Sigmoid colon (tissue), 7 donors: Measurements from ENCODE around the gene ALG13. TPM values are rescaled to one million over a fixed set of nuclear protein-coding genes. Genes with fewer than 3 reads are reported as not detected.

ENCODE experiments used
- DNase-seq: peaks from one replicate; pipeline ENCODE4 v3.0.0-alpha.2; 2019
- H3K27ac ChIP-seq, 4 donors: fragments of 200-600 bp; sonication (generic); one replicate each; pipeline ENCODE4 v1.5.1; 2016 to 2019; ENCODE audit warnings: mild to moderate bottlenecking in 1 of 4
- H3K27me3 ChIP-seq, 3 donors: fragments of 200-600 bp; sonication (generic); one replicate each; pipeline ENCODE4 v1.5.1; 2019; ENCODE audit warnings: mild to moderate bottlenecking in 1 of 3
- H3K36me3 ChIP-seq, 4 donors: fragments of 200-600 bp; sonication (generic); one replicate each; pipeline ENCODE4 v1.5.1; 2016 to 2019
- H3K4me1 ChIP-seq, 4 donors: fragments of 200-600 bp; sonication (generic); one replicate each; pipeline ENCODE4 v1.5.1; 2017 to 2019
- H3K4me3 ChIP-seq, 4 donors: fragments of 200-600 bp; sonication (generic); one replicate each; pipeline ENCODE4 v1.5.1; 2017 to 2019; ENCODE audit warnings: mild to moderate bottlenecking in 2 of 4, moderate library complexity in 1 of 4
- H3K9me3 ChIP-seq, 4 donors: fragments of 200-600 bp in 3 of 4; sonication (generic) in 3 of 4; one replicate each; pipeline versions ENCODE4 v1.5.1 to v1.6.1; 2013 to 2019
- CTCF ChIP-seq, 4 experiments: fragments of 450-650 bp in 3 of 4; fragments of 200-600 bp in 1 of 4; IDR thresholded peaks; one replicate each; pipeline ENCODE4 v1.5.1; 2016 to 2019; ENCODE audit warnings: antibody characterized with exemption in 4 of 4, mild to moderate bottlenecking in 3 of 4, moderate library complexity in 2 of 4
- EP300 ChIP-seq, 4 donors: sonication (generic); formaldehyde crosslinking; IDR thresholded peaks; one replicate each; pipeline ENCODE4 v1.6.1; 2017; ENCODE audit warnings: antibody characterized with exemption in 4 of 4
- POLR2A ChIP-seq, 2 donors: fragments of 450-650 bp; IDR thresholded peaks; one replicate each; pipeline ENCODE4 v1.6.1; 2016; ENCODE audit warnings: antibody characterized with exemption in 2 of 2, mild to moderate bottlenecking in 2 of 2, moderate library complexity in 2 of 2
- POLR2AphosphoS5 ChIP-seq, 4 donors: sonication (generic); formaldehyde crosslinking; IDR thresholded peaks; one replicate each; pipeline ENCODE4 v1.6.1; 2017; ENCODE audit warnings: antibody characterized with exemption in 4 of 4
- WGBS, 2 donors: extraction: QIAGEN DNeasy Blood & Tissue Kit; methylation state at CpG; one replicate each; pipeline ENCODE4 v1.1.7; 2013; 5-methylcytosine and 5-hydroxymethylcytosine counted together
- intact Hi-C: fragments of 100-400 bp; cut with DNase I; formaldehyde crosslinking; loops from one replicate; pipeline ENCODE4 v1.15.1; 2023
- polyA plus RNA-seq, 3 donors: library from polyadenylated mRNA; stranded (reverse); fragments of 200-250 nt; gene quantifications; one replicate each; pipeline ENCODE4 v1.2.3, GENCODE V29; 2013
- total RNA-seq, 4 donors: library from RNA; depleted of rRNA; stranded (reverse); fragments of >200 nt; gene quantifications; one replicate each; pipeline ENCODE4 v1.1.0, GENCODE V29; 2016
- donor health status: healthy with polysubstance abuse.
- donor health status: Bipolar disorder and iron deficiency.
- donor health status: healthy.

The ALG13 gene
- total and polyA plus RNA-seq, 7 donors, result 24.2 to 80.9 (median 46.4) TPM

DNA sequence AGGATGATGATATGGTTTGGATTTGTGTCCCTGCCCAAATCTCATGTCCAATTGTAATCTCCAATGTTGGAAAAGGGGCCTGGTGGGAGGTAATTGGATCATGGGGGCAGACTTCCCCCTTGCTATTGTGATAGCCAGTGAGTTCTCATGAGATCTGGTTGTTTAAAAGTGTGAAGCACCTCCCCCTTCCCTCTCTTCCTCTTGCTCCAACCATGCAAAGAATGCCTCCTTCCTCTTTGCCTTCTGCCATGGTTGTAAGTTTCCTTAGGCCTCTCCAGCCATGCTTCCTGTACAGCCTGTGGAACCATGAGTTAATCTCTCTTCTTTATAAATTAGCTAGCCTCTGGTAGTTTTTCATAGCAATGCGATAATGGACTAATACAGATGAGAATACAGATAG is 19.7 kb upstream of the ALG13 start:
- Histone ChIP-seq H3K4me3 (no peak overlapping the region), H3K9me3 (no peaks in the 10 kb centered on the region), H3K27ac (no peak overlapping the region), H3K27me3 (no peaks in the 10 kb centered on the region), H3K36me3 (no peaks in the 10 kb centered on the region), H3K4me1 (no peaks in the 10 kb centered on the region)
- no peak for DNase-seq
- no peak for TF ChIP-seq CTCF (IDR thresholded peaks at IDR 0.05)
- no peak for TF ChIP-seq EP300 (IDR thresholded peaks at IDR 0.05)
- no peak for TF ChIP-seq POLR2AphosphoS5 (IDR thresholded peaks at IDR 0.05)
- TF ChIP-seq POLR2A (IDR thresholded peaks at IDR 0.05), result no peak
- intact Hi-C loops, result no loop called here
- WGBS, 2 donors, result 98 to 100% methylated on average over 1 of the region's 1 CpG

GRCh38 chrX:111662292-111662691 is 18.7 kb upstream of the ALG13 start:
- H3K4me3 ChIP-seq, result no peak overlapping the region
- no peak for TF ChIP-seq EP300 (IDR thresholded peaks at IDR 0.05)
- TF ChIP-seq POLR2A (IDR thresholded peaks at IDR 0.05), result no peak
- no peak for TF ChIP-seq POLR2AphosphoS5 (IDR thresholded peaks at IDR 0.05)
- TF ChIP-seq CTCF (IDR thresholded peaks at IDR 0.05), result no peak
- no peaks in the 10 kb centered on the region for H3K9me3 ChIP-seq
- 57 to 61% methylated on average over 3 of the region's 3 CpGs for WGBS, 2 donors
- no peaks in the 10 kb centered on the region for H3K36me3 ChIP-seq
- H3K27ac ChIP-seq, result no peak overlapping the region
- H3K4me1 ChIP-seq, result no peaks in the 10 kb centered on the region
- DNase-seq, result no peak
- intact Hi-C loops, result no loop called here
- no peaks in the 10 kb centered on the region for H3K27me3 ChIP-seq

DNA sequence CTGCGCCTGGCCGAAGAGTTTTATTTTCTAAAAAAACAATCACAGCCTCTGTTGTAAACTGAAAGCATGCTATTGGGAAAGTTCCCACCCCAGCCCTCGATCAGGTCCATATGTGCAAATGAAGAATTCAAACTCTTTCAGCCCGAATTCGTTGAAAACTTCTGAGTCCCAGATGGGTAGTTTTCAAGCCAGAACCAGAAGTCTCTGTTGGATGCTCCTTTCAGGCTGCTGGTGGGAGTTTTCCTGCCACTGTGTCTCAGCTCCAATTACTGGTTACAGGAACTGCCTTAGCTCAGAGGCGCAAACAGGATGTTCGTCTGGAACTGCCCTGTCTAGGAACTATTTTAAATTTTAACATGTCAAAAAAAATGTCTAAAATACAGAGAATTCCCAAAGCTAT is 9.3 kb upstream of the ALG13 start:
- Histone ChIP-seq H3K27me3 (no peaks in the 10 kb centered on the region), H3K4me3 (no peak overlapping the region), H3K9me3 (no peaks in the 10 kb centered on the region), H3K27ac (no peak overlapping the region), H3K36me3 (no peaks in the 10 kb centered on the region), H3K4me1 (no peaks in the 10 kb centered on the region)
- WGBS, 2 donors, result 86 to 88% methylated on average over 7 of the region's 7 CpGs
- intact Hi-C loops, result no loop called here
- TF ChIP-seq POLR2AphosphoS5 (IDR thresholded peaks at IDR 0.05) (no peak), CTCF (IDR thresholded peaks at IDR 0.05) (no peak)
- no peak for DNase-seq

DNA sequence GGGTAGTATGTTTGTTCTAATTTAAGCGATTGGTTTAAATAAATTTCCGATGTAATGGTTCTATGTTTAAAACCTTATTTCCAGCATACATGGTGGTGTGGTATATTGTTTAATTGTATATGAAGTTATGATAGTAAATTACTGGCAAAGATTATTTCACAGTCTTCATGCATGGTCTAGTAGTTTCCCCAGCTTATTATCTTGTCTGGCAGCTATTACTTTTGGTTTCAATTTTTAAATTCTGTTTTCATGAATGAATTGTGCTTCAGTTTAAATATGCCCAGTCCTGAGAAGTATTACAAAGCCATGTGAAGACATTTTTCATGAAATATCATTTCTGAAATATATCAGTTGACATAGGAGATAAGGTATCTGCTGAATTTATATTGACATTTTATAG is 6.3 kb downstream of the ALG13 start:
- TF ChIP-seq EP300 (IDR thresholded peaks at IDR 0.05) (no peak), POLR2A (IDR thresholded peaks at IDR 0.05) (no peak), POLR2AphosphoS5 (IDR thresholded peaks at IDR 0.05) (no peak), CTCF (IDR thresholded peaks at IDR 0.05) (no peak)
- 96% methylated on average over 2 of the region's 2 CpGs for WGBS, 2 donors
- peaks cover 0 to 8% (median 2%) of the 10 kb centered on the region in 4 donors for H3K4me1 ChIP-seq

GRCh38 chrX:111695297-111695880 is 14.4 kb downstream of the ALG13 start:
- intact Hi-C loops, result no loop called here
- Histone ChIP-seq H3K9me3 (no peaks in the 10 kb centered on the region), H3K36me3 (peaks cover 0 to 7% (median 0%) of the 10 kb centered on the region in 4 donors), H3K4me1 (no peaks in the 10 kb centered on the region), H3K4me3 (no peak overlapping the region), H3K27me3 (no peaks in the 10 kb centered on the region), H3K27ac (no peak overlapping the region)
- 92 to 96% methylated on average over 7 of the region's 7 CpGs for WGBS, 2 donors
- TF ChIP-seq CTCF (IDR thresholded peaks at IDR 0.05) (no peak), POLR2A (IDR thresholded peaks at IDR 0.05) (no peak), EP300 (IDR thresholded peaks at IDR 0.05) (no peak), POLR2AphosphoS5 (IDR thresholded peaks at IDR 0.05) (no peak)
- DNase-seq, result no peak

More for the DNA sequence above, 6.3 kb downstream of the ALG13 start:
- H3K27ac ChIP-seq, result no peak overlapping the region
- no peaks in the 10 kb centered on the region for H3K9me3 ChIP-seq
- intact Hi-C loops, result no loop called here
- H3K4me3 ChIP-seq, result no peak overlapping the region
- H3K36me3 ChIP-seq, result peaks cover 0 to 38% (median 0%) of the 10 kb centered on the region in 4 donors
- DNase-seq, result no peak
- H3K27me3 ChIP-seq, result no peaks in the 10 kb centered on the region
